ENCODE results near the gene DLG2.

DLG2 gene

DNA sequence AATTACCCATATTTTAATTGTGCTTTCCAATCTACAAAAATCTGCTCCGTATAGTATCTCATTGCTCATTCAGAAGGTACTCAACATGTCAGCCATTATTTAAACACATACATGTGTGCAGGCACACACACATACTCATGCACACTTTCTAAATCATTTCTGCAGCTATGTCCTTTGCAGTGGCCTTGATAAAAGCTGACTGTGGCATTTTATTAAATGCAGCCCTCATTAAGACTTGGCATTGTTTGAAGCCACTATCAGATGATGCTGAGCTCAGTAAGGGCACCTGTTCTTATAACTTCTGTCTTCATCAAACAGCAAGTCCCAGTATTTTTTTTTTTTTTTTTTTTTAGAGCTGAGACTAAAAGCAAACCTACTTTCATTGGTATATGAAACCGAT, 1269.1 kb downstream of the DLG2 start:
- H3K4me3 ChIP-seq (ENCODE audit: low read depth, low read length), result no peak overlapping the region
- TF ChIP-seq, protein P1, sequence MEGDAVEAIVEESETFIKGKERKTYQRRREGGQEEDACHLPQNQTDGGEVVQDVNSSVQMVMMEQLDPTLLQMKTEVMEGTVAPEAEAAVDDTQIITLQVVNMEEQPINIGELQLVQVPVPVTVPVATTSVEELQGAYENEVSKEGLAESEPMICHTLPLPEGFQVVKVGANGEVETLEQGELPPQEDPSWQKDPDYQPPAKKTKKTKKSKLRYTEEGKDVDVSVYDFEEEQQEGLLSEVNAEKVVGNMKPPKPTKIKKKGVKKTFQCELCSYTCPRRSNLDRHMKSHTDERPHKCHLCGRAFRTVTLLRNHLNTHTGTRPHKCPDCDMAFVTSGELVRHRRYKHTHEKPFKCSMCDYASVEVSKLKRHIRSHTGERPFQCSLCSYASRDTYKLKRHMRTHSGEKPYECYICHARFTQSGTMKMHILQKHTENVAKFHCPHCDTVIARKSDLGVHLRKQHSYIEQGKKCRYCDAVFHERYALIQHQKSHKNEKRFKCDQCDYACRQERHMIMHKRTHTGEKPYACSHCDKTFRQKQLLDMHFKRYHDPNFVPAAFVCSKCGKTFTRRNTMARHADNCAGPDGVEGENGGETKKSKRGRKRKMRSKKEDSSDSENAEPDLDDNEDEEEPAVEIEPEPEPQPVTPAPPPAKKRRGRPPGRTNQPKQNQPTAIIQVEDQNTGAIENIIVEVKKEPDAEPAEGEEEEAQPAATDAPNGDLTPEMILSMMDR (conservative IDR thresholded peaks at IDR 0.05; ENCODE audit: low read depth, low read length), result no peak
- DNase-seq (ENCODE audit: low read depth), result no peak

DNA sequence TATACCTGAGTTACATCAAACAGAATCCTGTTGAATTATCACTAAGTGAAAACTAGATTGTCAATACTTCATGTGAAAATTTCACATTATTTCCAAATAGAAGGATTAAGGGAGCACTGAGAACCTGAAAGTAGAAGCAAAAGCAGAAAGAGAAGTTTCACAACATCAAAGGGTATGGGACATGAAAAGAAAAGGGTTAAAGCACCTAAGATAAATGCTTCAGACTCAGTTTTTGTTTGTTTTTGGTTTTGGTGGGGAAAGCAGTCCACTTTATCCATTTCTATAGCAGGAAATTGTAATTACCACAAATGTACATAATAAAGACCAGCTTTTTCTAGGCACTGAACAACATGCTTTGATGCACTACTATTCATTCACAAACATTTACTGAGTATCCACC, 1271.2 kb downstream of the DLG2 start:
- TF ChIP-seq, protein P1 (conservative IDR thresholded peaks at IDR 0.05; ENCODE audit: low read depth, low read length), result no peak
- no peak for DNase-seq (ENCODE audit: low read depth)
- no peak overlapping the region for H3K4me3 ChIP-seq (ENCODE audit: low read depth, low read length)

DNA sequence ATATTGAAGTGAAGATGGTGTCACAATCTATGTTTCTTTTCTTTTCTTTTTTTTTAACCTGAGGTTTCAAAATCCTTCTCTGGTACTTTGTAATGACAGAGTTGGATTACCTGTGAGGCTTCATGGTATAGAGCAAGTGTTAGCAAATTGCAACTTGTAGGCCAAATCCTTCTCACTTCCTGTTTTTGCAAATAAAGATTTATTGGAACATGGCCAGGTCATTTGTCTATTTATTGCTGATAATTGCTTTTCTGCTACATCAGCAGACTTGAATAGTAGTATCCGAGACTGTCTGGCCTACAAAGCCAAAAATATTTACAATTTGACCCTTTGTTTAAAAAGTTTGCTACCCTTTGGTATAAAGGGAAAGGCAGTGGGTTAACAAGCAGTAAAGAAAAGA, 1281.5 kb downstream of the DLG2 start:
- no peak for DNase-seq (ENCODE audit: low read depth)
- TF ChIP-seq, protein P1 (conservative IDR thresholded peaks at IDR 0.05; ENCODE audit: low read depth, low read length), result no peak
- H3K4me3 ChIP-seq (ENCODE audit: low read depth, low read length), result no peak overlapping the region

DNA sequence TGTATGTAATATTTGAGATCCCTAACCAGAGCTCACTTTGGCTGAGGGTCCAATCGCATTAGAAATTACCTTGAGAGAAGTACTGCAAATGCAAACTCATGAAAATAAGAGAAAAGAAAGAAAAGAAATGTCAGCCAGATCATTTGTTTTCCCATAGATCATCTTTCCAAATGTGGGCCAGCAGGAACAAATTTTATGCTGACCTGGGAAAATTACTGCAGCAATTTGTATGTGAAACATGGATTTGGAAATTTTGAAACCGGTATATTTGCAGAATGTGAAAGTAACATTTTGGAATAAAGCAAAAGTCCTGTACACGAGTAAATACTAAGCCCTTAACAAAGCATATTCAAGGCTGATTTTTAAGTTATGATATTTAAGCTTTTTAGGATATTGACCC, 1282.1 kb downstream of the DLG2 start:
- H3K4me3 ChIP-seq (ENCODE audit: low read depth, low read length), result no peak overlapping the region
- TF ChIP-seq, protein P1 (conservative IDR thresholded peaks at IDR 0.05; ENCODE audit: low read depth, low read length), result no peak
- no peak for DNase-seq (ENCODE audit: low read depth)

DNA sequence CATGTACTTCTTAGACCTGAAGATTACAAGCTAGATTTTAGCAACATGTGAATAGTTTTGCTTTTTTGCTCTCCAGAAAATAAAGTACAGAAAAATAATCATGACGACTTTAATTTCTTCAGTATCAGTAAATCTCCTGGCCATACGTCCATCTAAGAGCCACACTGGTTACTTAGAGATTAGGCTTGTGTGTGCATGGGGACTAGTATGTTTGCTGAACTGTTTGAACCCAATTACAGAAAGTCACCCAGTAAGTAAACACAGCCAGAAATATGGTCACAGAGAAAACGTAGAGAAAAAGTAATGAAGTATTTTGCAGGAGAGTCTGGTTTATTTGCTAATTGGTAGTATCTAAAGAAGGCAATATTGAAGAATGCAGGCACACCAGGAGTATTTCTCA, 1287.3 kb downstream of the DLG2 start:
- DNase-seq (ENCODE audit: low read depth), result no peak
- TF ChIP-seq, protein P1 (conservative IDR thresholded peaks at IDR 0.05; ENCODE audit: low read depth, low read length), result no peak
- H3K4me3 ChIP-seq (ENCODE audit: low read depth, low read length), result no peak overlapping the region

DNA sequence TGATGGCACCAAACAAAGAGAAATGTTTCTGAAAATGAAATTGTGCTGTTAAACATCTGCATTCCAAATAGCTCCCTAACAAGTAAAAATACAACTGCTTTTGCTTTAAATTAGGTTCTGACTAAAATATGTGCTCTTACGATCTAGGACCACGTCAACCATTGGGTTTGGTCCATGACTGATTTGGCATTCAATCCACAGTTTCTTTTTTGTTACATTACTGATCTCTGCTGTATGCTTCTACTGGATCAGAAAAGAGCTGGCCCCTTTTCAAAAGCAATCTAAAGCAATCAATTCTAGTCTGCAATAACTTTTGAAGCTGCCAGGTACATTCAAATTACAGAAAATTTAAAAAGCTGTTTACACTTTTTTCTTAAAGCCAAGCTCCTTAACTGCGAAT, 1293.9 kb downstream of the DLG2 start:
- no peak overlapping the region for H3K4me3 ChIP-seq (ENCODE audit: low read depth, low read length)
- TF ChIP-seq, protein P1 (conservative IDR thresholded peaks at IDR 0.05; ENCODE audit: low read depth, low read length), result no peak
- DNase-seq (ENCODE audit: low read depth), result no peak

DNA sequence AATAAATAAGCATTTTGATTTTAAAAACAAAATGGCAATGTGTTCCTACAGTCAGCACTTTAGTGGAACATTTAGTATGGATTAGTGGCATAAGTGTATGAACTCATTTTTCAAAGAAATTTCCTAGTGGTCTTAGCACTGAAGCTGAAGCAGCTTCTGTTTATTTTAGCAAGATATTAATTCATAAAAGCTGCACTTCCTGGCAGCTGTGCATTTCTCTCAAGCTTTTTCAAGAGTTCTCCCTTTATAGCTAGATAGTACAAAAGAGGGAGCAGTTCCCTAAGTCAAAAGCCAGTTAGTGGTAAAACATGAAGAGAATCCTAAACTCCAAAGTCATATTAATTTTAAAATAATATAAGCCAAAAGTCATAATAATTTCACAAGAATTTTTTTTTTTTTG, 1304.9 kb downstream of the DLG2 start:
- DNase-seq (ENCODE audit: low read depth), result no peak
- TF ChIP-seq, protein P1 (conservative IDR thresholded peaks at IDR 0.05; ENCODE audit: low read depth, low read length), result no peak
- H3K4me3 ChIP-seq (ENCODE audit: low read depth, low read length), result no peak overlapping the region

All from choroid plexus epithelial cell (primary cell).